H1 (cell line): ENCODE measurements around the gene SSH2. TPM values are rescaled to one million over a fixed set of nuclear protein-coding genes. Genes with fewer than 3 reads are reported as not detected.

ENCODE experiments used
- GTF2F1 ChIP-seq: IDR thresholded peaks from 2 replicates; pipeline ENCODE4 v1.6.1; 2012; ENCODE audit warnings: low read depth, low read length, improper control_type of control experiment, borderline replicate concordance
- HDAC2 ChIP-seq, 2 experiments: fragments of 300-600 bp in 1 of 2; sonication (generic) in 1 of 2; IDR thresholded peaks; 2 replicates each; pipeline ENCODE4 v1.6.1; 2011 to 2012; ENCODE audit warnings: low read depth in 2 of 2, low read length in 2 of 2, mild to moderate bottlenecking in 2 of 2, moderate library complexity in 2 of 2, borderline replicate concordance in 1 of 2, inconsistent platforms in 1 of 2
- polyA plus RNA-seq, 7 experiments: library from polyadenylated mRNA; depleted of rRNA in 3 of 7; stranded (reverse) in 5 of 7; unstranded in 2 of 7; fragments of >200 nt in 5 of 7; fragments of 200-250 nt in 2 of 7; gene quantifications; 1 replicate in 5 of 7; 2 replicates in 1 of 7; 4 replicates in 1 of 7; pipeline versions ENCODE4 v1.2.1 to v1.2.3, GENCODE V29; 2011 to 2013; ENCODE audit warnings: missing spikeins in 2 of 7, mixed read lengths in 2 of 7
- total RNA-seq: library from RNA; stranded (reverse); fragmentation: NEBNext Ultra II Directional; extraction: Animal tissue kit (Norgen Biotek cat#: 25700); gene quantifications from 2 replicates; pipeline ENCODE4 v1.2.1, GENCODE V29; 2021

The SSH2 gene
- total and polyA plus RNA-seq, 2 of the 8 experiments (the other 6 are each of a cell fraction or from before 2014, with no cell fraction given) = 5.2 to 15.9 TPM

DNA sequence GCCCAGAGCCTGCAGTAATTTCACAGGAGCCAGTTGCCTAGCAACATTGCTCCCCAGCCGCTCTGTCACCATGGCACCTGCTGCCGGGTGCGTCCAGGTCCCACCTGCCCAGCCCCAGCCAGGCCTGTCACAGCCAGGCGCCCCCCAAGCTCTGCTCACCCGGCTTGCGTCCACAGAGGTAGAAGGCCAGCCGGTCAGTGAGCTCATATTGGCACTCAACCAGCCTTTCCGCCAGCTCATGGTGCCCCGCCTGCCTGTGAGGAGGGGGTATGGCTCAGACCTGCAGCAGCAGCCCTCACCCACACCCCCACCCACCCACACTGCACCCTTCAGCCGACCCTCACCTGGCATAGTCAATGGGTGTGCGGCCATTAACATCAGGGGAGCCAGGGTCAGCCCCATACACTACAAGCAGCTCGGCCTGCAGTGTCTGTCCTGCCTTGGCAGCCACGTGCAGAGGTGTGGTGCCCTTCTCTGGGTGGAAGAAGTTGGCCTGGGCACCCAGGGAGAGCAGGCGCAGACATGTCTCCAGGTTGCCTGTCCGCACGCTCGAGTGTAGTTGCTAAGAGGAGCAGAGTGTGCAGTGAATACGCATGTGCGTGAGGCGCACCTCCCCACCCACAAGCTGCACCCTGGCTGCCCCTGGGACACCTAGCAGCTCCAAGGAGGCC lies 348.3 kb downstream of the SSH2 start (continued):
- no peak for TF ChIP-seq GTF2F1
- no peak for TF ChIP-seq HDAC2 (IDR thresholded peaks at IDR 0.05; ENCODE audit: borderline replicate concordance in 1 of 2, low read depth in 2 of 2, low read length in 2 of 2)
